Measurements from ENCODE around the gene IL36B. TPM values are rescaled to one million over a fixed set of nuclear protein-coding genes. Genes with fewer than 3 reads are reported as not detected.

IL36B gene
- total and polyA plus RNA-seq, 9 of the 15 experiments (the other 6 are each of a cell fraction or from before 2014, with no cell fraction given), result not detected

DNA sequence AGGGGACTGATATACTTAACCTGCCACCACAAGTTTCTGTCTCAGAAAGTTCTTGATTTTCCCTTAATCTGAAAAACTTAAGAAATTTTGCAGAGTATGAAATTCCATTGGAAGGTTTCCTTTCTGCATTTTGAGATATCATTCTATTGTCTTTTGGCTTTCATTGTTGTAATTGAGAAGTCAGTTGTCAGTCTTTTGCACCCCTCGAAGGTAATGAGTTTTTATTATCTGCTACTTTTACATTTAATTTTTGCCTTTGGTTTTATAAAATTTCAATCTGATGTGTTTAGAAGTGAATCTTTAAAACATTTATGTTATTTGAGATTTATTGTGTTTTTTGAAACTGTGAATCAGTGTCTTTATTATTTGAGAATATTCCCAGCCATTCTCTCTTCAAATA, 52.2 kb downstream of the IL36B start (continued):
- TF ChIP-seq, protein P1, sequence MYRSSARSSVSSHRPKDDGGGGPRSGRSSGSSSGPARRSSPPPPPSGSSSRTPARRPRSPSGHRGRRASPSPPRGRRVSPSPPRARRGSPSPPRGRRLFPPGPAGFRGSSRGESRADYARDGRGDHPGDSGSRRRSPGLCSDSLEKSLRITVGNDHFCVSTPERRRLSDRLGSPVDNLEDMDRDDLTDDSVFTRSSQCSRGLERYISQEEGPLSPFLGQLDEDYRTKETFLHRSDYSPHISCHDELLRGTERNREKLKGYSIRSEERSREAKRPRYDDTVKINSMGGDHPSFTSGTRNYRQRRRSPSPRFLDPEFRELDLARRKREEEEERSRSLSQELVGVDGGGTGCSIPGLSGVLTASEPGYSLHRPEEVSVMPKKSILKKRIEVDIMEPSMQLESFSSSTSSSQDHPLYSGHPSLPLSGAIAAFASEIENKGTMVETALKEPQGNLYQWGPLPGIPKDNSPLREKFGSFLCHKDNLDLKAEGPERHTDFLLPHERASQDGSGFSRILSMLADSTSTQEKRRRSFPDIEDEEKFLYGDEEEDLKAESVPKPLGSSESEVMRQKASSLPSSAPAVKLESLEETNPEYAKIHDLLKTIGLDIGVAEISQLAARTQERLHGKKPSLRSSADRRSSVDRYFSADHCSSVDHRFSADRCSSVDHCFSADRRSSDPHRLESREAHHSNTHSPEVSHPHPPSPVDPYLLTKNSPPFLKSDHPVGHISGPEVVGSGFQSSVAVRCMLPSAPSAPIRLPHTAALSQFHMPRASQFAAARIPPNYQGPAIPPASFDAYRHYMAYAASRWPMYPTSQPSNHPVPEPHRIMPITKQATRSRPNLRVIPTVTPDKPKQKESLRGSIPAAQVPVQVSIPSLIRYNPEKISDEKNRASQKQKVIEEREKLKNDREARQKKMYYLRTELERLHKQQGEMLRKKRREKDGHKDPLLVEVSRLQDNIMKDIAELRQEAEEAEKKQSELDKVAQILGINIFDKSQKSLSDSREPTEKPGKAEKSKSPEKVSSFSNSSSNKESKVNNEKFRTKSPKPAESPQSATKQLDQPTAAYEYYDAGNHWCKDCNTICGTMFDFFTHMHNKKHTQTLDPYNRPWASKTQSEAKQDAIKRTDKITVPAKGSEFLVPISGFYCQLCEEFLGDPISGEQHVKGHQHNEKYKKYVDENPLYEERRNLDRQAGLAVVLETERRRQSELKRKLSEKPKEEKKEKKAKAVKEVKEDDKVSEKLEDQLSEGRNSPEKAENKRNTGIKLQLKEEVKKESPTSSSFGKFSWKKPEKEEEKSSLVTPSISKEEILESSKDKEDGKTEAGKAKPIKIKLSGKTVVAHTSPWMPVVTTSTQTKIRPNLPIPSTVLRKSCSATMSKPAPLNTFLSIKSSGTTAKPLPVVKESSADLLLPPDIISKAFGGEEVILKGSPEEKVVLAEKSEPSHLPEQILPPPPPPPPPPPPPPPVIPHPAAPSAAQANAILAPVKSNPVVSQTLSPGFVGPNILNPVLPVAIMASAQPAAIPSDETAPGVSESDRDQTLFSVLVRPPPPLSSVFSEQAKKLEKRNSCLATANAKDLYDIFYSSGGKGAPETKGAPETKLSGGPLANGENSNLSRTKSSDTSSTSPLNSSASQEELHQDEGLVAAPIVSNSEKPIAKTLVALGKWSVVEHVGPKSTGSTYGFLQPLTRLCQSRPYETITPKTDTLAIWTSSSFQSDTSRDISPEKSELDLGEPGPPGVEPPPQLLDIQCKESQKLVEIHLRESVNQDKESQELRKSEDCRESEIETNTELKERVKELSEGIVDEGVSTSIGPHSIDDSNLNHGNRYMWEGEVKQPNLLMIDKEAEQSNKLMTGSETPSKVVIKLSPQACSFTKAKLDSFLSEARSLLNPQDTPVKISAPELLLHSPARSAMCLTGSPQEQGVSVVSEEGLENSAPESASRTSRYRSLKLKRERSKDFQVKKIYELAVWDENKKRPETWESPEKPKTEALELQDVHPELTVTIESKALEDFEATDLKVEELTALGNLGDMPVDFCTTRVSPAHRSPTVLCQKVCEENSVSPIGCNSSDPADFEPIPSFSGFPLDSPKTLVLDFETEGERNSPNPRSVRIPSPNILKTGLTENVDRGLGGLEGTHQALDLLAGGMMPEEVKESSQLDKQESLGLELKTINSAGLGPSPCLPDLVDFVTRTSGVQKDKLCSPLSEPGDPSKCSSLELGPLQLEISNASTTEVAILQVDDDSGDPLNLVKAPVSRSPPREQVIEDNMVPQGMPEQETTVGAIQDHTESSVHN (IDR thresholded peaks at IDR 0.05; ENCODE audit: borderline replicate concordance in 1 of 2, low read depth in 1 of 2), result no peak; a peak in 1 of 4 replicates
- TF ChIP-seq ELF1 (tag; IDR thresholded peaks at IDR 0.05) (no peak), ZNF197 (CRISPR knock-in tag; IDR thresholded peaks at IDR 0.05; ENCODE audit: low read depth) (no peak), PHB2 (IDR thresholded peaks at IDR 0.05; ENCODE audit: low read depth) (no peak), EHMT2 (IDR thresholded peaks at IDR 0.05) (0 out of 2 replicates have a peak, but pooled peaks have one; percentile 51), TCF7 (IDR thresholded peaks at IDR 0.05; ENCODE audit: borderline replicate concordance) (no peak), GATA2 (CRISPR knock-in tag; IDR thresholded peaks at IDR 0.05) (no peak)
- TF ChIP-seq, protein P2, sequence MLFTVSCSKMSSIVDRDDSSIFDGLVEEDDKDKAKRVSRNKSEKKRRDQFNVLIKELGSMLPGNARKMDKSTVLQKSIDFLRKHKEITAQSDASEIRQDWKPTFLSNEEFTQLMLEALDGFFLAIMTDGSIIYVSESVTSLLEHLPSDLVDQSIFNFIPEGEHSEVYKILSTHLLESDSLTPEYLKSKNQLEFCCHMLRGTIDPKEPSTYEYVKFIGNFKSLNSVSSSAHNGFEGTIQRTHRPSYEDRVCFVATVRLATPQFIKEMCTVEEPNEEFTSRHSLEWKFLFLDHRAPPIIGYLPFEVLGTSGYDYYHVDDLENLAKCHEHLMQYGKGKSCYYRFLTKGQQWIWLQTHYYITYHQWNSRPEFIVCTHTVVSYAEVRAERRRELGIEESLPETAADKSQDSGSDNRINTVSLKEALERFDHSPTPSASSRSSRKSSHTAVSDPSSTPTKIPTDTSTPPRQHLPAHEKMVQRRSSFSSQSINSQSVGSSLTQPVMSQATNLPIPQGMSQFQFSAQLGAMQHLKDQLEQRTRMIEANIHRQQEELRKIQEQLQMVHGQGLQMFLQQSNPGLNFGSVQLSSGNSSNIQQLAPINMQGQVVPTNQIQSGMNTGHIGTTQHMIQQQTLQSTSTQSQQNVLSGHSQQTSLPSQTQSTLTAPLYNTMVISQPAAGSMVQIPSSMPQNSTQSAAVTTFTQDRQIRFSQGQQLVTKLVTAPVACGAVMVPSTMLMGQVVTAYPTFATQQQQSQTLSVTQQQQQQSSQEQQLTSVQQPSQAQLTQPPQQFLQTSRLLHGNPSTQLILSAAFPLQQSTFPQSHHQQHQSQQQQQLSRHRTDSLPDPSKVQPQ (CRISPR knock-in tag; IDR thresholded peaks at IDR 0.05; ENCODE audit: borderline replicate concordance), result no peak
- TF ChIP-seq, protein P3, sequence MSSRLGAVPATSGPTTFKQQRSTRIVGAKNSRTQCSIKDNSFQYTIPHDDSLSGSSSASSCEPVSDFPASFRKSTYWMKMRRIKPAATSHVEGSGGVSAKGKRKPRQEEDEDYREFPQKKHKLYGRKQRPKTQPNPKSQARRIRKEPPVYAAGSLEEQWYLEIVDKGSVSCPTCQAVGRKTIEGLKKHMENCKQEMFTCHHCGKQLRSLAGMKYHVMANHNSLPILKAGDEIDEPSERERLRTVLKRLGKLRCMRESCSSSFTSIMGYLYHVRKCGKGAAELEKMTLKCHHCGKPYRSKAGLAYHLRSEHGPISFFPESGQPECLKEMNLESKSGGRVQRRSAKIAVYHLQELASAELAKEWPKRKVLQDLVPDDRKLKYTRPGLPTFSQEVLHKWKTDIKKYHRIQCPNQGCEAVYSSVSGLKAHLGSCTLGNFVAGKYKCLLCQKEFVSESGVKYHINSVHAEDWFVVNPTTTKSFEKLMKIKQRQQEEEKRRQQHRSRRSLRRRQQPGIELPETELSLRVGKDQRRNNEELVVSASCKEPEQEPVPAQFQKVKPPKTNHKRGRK (tag; IDR thresholded peaks at IDR 0.05), result 0 out of 2 replicates have a peak, but pooled peaks have one; percentile 18
- TF ChIP-seq, protein P4, sequence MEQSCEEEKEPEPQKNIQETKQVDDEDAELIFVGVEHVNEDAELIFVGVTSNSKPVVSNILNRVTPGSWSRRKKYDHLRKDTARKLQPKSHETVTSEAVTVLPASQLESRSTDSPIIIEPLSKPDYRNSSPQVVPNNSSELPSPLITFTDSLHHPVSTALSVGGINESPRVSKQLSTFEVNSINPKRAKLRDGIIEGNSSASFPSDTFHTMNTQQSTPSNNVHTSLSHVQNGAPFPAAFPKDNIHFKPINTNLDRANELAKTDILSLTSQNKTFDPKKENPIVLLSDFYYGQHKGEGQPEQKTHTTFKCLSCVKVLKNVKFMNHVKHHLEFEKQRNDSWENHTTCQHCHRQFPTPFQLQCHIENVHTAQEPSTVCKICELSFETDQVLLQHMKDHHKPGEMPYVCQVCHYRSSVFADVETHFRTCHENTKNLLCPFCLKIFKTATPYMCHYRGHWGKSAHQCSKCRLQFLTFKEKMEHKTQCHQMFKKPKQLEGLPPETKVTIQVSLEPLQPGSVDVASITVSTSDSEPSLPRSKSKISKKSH (CRISPR knock-in tag; IDR thresholded peaks at IDR 0.05), result peak; percentile 74; the same call in 1 of the 2 replicates
- TF ChIP-seq, protein P5, sequence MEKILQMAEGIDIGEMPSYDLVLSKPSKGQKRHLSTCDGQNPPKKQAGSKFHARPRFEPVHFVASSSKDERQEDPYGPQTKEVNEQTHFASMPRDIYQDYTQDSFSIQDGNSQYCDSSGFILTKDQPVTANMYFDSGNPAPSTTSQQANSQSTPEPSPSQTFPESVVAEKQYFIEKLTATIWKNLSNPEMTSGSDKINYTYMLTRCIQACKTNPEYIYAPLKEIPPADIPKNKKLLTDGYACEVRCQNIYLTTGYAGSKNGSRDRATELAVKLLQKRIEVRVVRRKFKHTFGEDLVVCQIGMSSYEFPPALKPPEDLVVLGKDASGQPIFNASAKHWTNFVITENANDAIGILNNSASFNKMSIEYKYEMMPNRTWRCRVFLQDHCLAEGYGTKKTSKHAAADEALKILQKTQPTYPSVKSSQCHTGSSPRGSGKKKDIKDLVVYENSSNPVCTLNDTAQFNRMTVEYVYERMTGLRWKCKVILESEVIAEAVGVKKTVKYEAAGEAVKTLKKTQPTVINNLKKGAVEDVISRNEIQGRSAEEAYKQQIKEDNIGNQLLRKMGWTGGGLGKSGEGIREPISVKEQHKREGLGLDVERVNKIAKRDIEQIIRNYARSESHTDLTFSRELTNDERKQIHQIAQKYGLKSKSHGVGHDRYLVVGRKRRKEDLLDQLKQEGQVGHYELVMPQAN (IDR thresholded peaks at IDR 0.05; ENCODE audit: borderline replicate concordance), result no peak
